ENCODE results near the gene LAMB3. TPM values are rescaled to one million over a fixed set of nuclear protein-coding genes. Genes with fewer than 3 reads are reported as not detected.

LAMB3 gene
- total RNA-seq, 6 donors from 2014 or later = 26.2 to 146 (median 79.6) TPM

DNA sequence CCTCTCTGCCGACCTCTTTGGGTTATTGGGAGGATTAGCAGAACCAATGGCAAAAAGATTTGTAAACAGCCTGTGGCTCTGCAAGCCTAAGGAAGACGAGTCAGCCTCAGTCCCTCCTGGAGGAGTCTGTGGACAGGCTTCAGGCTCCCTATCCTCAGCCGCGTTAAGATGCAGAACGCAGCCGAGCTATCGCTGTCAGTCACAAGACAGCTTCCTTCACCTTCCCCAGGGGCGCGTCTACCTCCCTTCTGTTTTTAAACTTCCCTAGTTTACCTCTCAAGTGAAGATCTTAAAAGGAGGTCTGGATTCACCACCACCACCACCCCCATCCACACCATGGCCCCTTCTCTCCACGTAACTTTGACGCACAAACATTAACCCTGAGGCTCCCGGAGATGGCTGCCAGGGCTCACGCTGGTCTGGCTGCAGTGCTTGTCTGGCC lies 68.0 kb downstream of the LAMB3 start:
- H3K4me1 ChIP-seq = peaks cover 0 to 10% (median 7%) of the 10 kb centered on the region in 4 donors
- 37 to 41% methylated on average over 13 of the region's 13 CpGs for WGBS, 2 donors
- peaks cover 0 to 8% (median 3%) of the 10 kb centered on the region in 4 donors for H3K27me3 ChIP-seq
- H3K27ac ChIP-seq = no peak overlapping the region
- no peak for DNase-seq
- TF ChIP-seq POLR2A (IDR thresholded peaks at IDR 0.05) = no peak
- no peak for TF ChIP-seq POLR2AphosphoS5 (IDR thresholded peaks at IDR 0.05)
- ATAC-seq (ENCODE audit: low FRiP score in 2 of 2) = no peak
- no peaks in the 10 kb centered on the region for H3K36me3 ChIP-seq
- no peaks in the 10 kb centered on the region for H3K9me3 ChIP-seq
- H3K4me3 ChIP-seq = peak overlapping the region in 2 of 4 donors; percentile 4 to 25

DNA sequence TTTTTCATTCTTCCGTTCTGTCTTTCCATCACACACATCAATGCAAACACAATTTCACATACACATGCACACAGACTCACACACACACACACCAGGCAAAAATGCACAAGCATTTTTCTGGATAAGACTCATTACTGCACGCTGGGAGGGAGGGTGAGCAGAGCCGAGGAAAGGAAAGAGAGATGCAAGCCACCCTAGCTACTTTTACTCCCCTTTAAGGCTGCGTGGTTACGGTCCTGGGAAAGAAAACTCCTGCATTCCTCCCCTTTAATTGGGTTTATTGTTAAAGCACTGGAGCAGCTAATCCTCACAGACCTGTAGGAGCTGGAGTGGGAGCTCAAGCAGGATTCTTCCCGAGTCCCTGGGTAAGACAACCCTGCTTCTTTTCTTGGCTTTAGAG lies 68.8 kb downstream of the LAMB3 start, which contains the start of gene CAMK1G:
CAMK1G (plus strand) TSS at position 307 of the 400 bp plus-strand sequence. CDS start 11,270 bp downstream, outside the sequence.
- no peak within 1 kb of the TSS for H3K27ac ChIP-seq
- TF ChIP-seq, protein P1, sequence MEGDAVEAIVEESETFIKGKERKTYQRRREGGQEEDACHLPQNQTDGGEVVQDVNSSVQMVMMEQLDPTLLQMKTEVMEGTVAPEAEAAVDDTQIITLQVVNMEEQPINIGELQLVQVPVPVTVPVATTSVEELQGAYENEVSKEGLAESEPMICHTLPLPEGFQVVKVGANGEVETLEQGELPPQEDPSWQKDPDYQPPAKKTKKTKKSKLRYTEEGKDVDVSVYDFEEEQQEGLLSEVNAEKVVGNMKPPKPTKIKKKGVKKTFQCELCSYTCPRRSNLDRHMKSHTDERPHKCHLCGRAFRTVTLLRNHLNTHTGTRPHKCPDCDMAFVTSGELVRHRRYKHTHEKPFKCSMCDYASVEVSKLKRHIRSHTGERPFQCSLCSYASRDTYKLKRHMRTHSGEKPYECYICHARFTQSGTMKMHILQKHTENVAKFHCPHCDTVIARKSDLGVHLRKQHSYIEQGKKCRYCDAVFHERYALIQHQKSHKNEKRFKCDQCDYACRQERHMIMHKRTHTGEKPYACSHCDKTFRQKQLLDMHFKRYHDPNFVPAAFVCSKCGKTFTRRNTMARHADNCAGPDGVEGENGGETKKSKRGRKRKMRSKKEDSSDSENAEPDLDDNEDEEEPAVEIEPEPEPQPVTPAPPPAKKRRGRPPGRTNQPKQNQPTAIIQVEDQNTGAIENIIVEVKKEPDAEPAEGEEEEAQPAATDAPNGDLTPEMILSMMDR (IDR thresholded peaks at IDR 0.05) = no peak
- TF ChIP-seq POLR2AphosphoS5 (IDR thresholded peaks at IDR 0.05) (no peak), EP300 (IDR thresholded peaks at IDR 0.05) (no peak), POLR2A (IDR thresholded peaks at IDR 0.05) (no peak)
- H3K27me3 ChIP-seq = peaks cover 0 to 8% (median 3%) of the 10 kb centered on the region in 4 donors
- peaks cover 0 to 10% (median 7%) of the 10 kb centered on the region in 4 donors for H3K4me1 ChIP-seq
- WGBS, 2 donors = 14 to 23% methylated on average over 6 of the region's 6 CpGs
- H3K36me3 ChIP-seq = no peaks in the 10 kb centered on the region
- peak in 1 of 2 donors; percentile 28 for ATAC-seq (ENCODE audit: low FRiP score in 2 of 2)
- H3K4me3 ChIP-seq = peak within 1 kb of the TSS in 2 of 4 donors; percentile 4 to 25
- no peak for DNase-seq
- H3K9me3 ChIP-seq = no peaks in the 10 kb centered on the region

GRCh38 chr1:209580577-209580976 lies 71.6 kb downstream of the LAMB3 start:
- no peaks in the 10 kb centered on the region for H3K36me3 ChIP-seq
- H3K27me3 ChIP-seq = peaks cover 0 to 8% (median under 1%) of the 10 kb centered on the region in 4 donors
- WGBS, 2 donors = 77% methylated on average over 2 of the region's 2 CpGs
- TF ChIP-seq POLR2A (IDR thresholded peaks at IDR 0.05) (no peak), POLR2AphosphoS5 (IDR thresholded peaks at IDR 0.05) (no peak), EP300 (IDR thresholded peaks at IDR 0.05) (no peak)
- TF ChIP-seq, protein P1 (IDR thresholded peaks at IDR 0.05) = no peak
- no peak overlapping the region for H3K27ac ChIP-seq
- ATAC-seq (ENCODE audit: low FRiP score in 2 of 2) = no peak
- no peaks in the 10 kb centered on the region for H3K9me3 ChIP-seq
- peaks cover 0 to 4% (median 1%) of the 10 kb centered on the region in 4 donors for H3K4me1 ChIP-seq
- DNase-seq = no peak
- no peak overlapping the region for H3K4me3 ChIP-seq

GRCh38 chr1:209577346-209577745 lies 74.9 kb downstream of the LAMB3 start:
- H3K4me1 ChIP-seq = no peaks in the 10 kb centered on the region
- H3K27ac ChIP-seq = no peak overlapping the region
- H3K4me3 ChIP-seq = no peak overlapping the region
- 74 to 96% methylated on average over 3 of the region's 3 CpGs for WGBS, 2 donors
- DNase-seq = no peak
- TF ChIP-seq, protein P1 (IDR thresholded peaks at IDR 0.05) = no peak
- no peak for TF ChIP-seq EP300 (IDR thresholded peaks at IDR 0.05)
- no peaks in the 10 kb centered on the region for H3K36me3 ChIP-seq
- no peaks in the 10 kb centered on the region for H3K27me3 ChIP-seq
- H3K9me3 ChIP-seq = no peaks in the 10 kb centered on the region
- no peak for ATAC-seq (ENCODE audit: low FRiP score in 2 of 2)

DNA sequence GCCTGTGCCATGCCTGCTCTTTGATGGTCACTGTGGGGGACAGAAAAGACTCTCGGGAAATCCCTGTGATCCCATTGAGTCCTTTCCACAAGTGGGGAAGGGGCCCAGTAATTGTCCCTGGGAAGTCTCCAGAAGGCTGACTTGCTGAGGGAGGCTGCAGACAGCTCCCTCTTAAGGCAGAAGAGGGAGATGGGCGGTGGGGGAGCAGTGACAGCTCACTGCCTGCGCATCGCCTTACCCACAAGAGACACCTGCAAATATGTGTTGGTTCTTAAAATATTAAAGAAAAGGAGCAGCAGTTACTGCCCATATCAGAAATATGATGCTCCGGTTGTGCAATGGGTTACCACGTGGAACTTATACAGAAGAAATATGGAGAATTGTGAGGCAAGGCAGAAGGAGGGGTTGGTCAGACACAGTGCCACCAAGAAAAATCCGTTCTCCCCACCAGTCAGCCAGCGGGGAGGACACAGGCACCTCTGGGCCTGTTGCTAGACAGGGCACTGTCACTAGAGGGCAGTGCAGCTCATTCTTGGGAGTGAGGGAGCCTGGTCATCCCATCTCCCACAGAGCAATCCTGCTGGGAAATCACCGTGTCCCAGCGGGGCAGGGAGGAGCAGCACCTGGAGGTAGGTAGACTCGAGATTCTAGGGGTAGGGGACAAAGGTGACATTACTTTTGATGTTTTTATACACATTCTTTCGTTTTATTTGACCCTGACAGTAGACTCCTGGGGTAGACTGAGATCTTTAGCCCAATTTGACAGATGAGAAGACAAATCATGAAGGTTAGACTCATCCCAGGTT lies 75.6 kb downstream of the LAMB3 start:
- no peak for TF ChIP-seq EP300 (IDR thresholded peaks at IDR 0.05)
- TF ChIP-seq, protein P1 (IDR thresholded peaks at IDR 0.05) = peak; percentile 74 to 89 (median 84)
- no peaks in the 10 kb centered on the region for H3K27me3 ChIP-seq
- H3K36me3 ChIP-seq = no peaks in the 10 kb centered on the region
- no peak overlapping the region for H3K4me3 ChIP-seq
- DNase-seq = peak in 1 of 2 donors; percentile 77
- H3K27ac ChIP-seq = no peak overlapping the region
- ATAC-seq (ENCODE audit: low FRiP score in 2 of 2) = peak; percentile 91 to 93
- no peaks in the 10 kb centered on the region for H3K9me3 ChIP-seq
- 19 to 25% methylated on average over 12 of the region's 12 CpGs for WGBS, 2 donors
- no peaks in the 10 kb centered on the region for H3K4me1 ChIP-seq

All from upper lobe of left lung (tissue), 6 donors.